GM21390 (cell line): ENCODE measurements around the gene PAXX.

ENCODE experiments used
- ATAC-seq: cut with Tn5 transposase; IDR thresholded peaks from one replicate; pipeline ENCODE4 v1.9.1; 2021; ENCODE audit not compliant: unreplicated experiment

The PAXX gene

DNA sequence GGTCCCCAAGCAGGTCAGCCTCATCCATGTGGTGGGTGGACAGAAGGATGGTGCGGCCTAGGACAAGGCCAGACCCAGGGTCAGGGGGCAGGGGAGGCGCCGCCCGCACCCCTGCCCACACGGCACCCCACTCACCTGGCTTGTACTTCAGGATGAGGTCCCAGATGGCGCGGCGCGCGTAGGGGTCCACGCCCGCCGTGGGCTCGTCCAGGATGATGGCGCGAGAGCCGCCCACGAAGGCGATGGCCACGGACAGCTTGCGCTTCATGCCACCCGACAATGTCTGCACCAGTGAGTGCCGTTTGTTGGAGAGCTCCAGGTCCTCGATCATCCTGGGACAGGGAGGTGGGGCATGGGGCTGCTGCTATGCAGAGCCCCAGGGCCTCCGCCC, 23.3 kb downstream of the PAXX start:
- no peak for ATAC-seq

GRCh38 chr9:137015976-137016375, 23.8 kb downstream of the PAXX start:
- no peak for ATAC-seq

- no peak for ATAC-seq
Observed at GRCh38 chr9:137016436-137016835, 24.2 kb downstream of the PAXX start.

DNA sequence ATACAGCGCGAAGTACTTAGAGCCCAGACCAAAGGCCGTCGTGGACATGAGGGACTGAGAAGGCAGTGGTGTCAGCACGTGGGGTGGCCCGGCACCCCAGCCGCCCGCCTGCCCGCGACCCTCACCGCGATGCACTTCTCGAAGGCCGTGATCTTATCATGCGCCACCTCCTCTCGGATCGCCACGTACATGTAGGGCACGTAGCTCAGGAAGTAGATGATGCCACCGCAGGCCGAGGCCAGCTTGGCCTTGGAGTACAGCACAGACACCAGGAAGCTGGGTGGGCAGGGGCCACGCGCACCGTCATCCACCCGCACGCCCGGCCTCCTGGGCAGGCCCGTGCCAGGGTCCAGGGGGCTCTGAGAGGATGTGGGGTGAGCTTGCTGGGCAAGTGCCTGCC, 24.8 kb downstream of the PAXX start:
- no peak for ATAC-seq

DNA sequence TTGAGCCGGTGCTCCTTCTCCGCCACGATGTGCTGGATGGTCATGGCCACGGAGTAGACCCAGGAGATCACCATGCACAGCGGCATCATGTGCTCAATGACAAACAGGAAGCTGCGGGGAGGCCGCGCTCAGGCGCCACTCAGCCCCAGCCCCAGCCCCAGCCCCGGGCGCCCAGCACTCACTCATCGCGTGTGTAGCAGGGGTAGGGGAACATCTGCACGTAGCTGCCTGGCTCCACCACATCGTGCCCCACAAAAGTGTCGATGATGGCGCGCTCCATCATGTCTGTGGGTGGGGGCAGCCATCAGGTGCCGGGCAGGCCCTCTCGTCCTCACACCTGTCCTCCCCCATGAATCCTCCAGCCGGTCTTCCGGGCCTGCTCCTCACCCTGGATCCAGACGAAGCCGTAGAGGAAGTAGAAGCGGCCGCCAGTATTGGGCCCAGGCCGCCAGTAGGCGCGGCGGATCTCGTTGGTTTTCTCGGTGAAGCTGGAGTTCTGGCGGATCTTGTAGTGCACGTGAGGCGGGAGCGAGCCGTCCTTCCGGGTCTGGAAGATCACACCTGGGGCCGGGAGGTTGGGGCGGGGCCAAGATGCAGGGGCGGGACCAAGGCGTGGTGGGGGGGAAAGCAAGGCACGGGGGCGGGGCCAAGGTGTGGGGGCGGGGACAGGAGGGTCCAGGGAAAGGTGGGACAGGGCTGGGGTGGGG, 25.7 kb downstream of the PAXX start:
- no peak for ATAC-seq

- ATAC-seq = no peak
Observed at GRCh38 chr9:137018761-137019559, 26.7 kb downstream of the PAXX start.

GRCh38 chr9:137019891-137020683, 27.9 kb downstream of the PAXX start:
- ATAC-seq = no peak

- ATAC-seq = no peak
Observed at GRCh38 chr9:137020771-137021567, 28.7 kb downstream of the PAXX start.

GRCh38 chr9:137021568-137021978, 29.4 kb downstream of the PAXX start:
- ATAC-seq = no peak

- no peak for ATAC-seq
Observed at GRCh38 chr9:137021979-137022661, 29.9 kb downstream of the PAXX start.

DNA sequence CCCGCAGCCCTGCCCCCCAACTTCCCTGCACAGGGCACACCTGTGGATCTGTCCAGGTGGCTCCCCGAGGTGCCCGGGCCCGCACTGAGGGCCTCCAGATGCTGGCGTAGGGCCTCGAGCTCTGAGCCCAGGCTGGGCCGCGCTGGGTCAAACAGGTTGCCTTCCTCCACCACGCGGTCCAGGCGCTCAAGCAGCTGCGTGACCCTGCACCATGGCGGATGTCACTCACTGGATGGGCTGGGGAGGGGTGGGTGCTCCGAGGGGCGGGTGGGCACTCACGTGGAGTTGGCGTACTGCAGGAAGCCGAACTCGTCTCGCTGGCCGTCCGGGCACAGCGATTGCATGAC, 30.4 kb downstream of the PAXX start:
- no peak for ATAC-seq

GRCh38 chr9:137023157-137023556, 30.9 kb downstream of the PAXX start:
- ATAC-seq = no peak

DNA sequence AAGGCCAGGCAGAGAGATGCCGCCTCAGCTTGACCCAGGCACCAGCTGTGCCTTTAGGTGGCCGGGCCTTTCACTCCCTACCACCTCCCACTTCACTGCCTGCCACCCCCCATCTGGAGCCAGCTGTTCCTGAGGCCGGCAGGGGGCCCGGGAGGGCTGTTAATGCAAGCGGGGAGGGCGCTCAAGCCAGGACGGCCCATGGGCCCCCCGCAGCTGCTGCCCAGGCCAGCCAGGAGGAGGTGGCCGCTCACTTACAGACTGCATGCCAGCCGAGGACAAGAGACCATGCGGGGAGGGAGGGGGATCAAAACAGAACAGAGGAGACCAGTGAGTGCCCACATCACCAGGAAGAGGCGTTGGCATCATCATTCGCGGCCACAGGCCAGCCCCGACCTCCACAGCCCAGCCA, 31.4 kb downstream of the PAXX start:
- no peak for ATAC-seq

- no peak for ATAC-seq
Observed at GRCh38 chr9:137025517-137025966, 33.3 kb downstream of the PAXX start.

DNA sequence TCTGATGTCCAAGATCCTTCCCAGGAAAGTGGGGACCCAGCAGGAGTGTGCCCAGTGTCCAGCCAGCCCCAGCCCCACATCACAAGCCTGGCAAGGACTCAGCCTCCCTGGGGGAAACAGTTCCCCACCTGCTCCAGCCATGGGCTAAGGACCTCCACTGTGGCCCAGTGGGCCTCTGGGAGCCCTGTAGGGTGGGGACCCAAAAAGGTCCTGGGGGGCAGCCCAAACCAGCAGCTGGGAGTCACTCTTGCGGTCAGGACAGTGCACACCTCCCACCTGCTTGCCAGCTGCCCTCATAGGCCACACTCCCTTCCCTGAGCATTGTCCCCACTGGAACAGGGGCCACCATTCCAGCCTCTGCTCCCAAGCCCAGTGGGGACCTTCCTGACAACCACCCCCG, 34.2 kb downstream of the PAXX start:
- ATAC-seq = no peak

GRCh38 chr9:137026828-137027227, 34.6 kb downstream of the PAXX start:
- no peak for ATAC-seq

DNA sequence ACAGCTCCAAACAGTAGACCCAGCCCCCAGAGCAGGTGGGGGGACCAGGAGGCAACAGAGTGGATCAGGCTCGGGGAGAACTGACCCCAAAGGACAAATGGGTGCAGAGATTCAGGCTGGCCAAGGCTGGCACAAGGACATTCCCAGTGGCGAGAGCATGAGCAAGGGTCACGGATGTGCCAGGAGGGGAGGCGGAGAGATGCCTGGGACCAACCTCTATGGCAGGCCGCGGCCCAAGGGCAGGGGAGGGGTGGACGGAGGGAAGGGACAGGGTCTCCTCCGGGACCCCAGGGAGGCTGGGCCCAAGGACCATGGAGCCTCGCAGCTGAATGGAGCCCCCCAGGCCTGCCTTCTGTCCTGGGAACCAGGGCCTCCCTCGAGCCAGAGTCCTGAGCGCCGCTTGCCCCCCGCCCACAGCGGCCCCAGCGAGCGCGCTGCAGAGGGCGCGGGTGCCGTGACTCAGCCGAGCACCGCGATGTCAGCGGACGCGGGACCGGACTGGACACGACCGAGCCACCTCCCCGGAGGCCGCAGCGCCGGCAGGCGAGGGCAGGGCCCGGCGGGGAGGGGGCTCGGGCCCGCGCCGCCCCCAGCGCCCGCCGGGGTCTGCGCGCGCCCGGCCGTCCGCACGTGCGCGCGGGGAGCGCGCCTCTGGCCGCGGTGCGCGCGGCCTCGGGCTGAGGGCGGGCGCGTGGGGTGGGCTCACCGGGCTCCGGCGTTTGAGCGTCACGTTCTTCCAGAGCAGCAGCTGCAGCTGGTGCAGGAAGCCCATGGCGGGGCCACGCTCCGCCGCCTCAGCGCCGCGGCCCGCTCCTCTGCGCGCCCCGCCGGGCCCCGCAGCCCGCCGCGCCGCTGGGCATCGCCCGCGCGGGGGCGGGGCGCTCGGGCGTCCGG, 35.4 kb downstream of the PAXX start, which contains the start of gene ABCA2:
ABCA2 (minus strand) TSS at position 869 of the 894 bp plus-strand sequence; CDS start at position 772, 97 bp downstream.
- no peak for ATAC-seq

DNA sequence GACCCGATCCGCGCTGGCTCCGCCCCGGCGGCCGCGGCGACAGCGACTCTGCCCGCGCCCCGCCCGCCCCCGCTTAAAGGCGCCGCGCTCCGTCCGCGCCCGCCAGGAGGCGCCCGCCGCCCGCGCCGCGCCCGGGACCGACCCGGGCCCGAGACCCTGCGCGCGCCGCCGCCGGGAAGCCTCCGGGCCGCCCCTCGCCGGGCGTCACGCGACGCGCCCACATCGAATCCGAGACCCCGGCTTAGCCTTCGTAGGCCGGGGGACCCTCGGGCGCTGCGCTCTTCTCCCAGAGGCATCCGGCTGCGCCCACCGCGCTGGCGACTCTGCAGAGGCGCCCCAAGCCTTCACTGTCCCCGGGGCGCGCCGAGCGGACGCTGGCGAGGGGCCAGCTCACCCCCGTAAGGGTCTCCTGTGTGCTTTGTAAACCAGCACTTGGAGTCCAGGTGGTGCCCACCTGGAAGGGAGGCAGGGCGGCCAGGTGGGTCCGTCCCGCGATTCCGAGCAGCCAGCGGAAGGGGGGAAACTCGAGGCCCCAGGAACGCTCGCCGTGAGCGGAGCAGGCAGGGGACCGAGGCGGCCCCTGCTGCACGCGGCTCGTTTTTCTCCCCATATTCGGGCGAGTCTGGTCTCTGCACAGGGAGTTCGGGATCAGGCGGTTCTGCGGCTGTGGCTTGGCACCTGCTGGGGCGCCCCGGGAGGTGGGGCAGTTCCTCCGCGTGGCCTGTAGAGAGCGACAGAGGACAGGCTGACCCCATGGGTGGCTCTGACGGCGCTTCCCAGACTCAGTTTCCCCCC, 36.2 kb downstream of the PAXX start:
- peak; percentile 45 for ATAC-seq
